ENCODE measurements around the gene ADCY6. TPM values are rescaled to one million over a fixed set of nuclear protein-coding genes. Genes with fewer than 3 reads are reported as not detected.

Gene ADCY6
- total RNA-seq, 2 experiments from 2014 or later, result 0.05 to 0.09 TPM

- intact Hi-C loops (cut with DNase I, micrococcal nuclease), result no loop called here
- POLR2A ChIA-PET, result no interaction called here
These were observed 7.0 kb downstream of the ADCY6 start for GRCh38 chr12:48781750-48782456.

GRCh38 chr12:48780381-48781025 is 8.4 kb downstream of the ADCY6 start:
- ChIA-PET CTCF (interaction anchor here (0.6 to 1.4 kb wide), 4 partner anchors 16 to 605 kb away, joined by 3 to 4 read pairs (median 4); no protein-coding TSS in a partner anchor), POLR2A (no interaction called here)
- H3K36me3 Mint-ChIP-seq (ENCODE audit: low read depth), result no peaks in the 10 kb centered on the region
- H3K9me3 Mint-ChIP-seq (ENCODE audit: low read depth), result no peaks in the 10 kb centered on the region
- no peak overlapping the region for H3K4me3 Mint-ChIP-seq
- DNase-seq (no peak), ATAC-seq (no peak)
- peaks cover 2% of the 10 kb centered on the region for H3K27me3 Mint-ChIP-seq
- intact Hi-C loops (cut with DNase I, micrococcal nuclease), result no loop called here
- H3K4me1 Mint-ChIP-seq, result no peaks in the 10 kb centered on the region
- H3K27ac Mint-ChIP-seq, result no peak overlapping the region

More at GRCh38 chr12:48781750-48782456, 7.0 kb downstream of the ADCY6 start:
- H3K4me1 Mint-ChIP-seq, result no peaks in the 10 kb centered on the region
- peaks cover 4% of the 10 kb centered on the region for H3K27me3 Mint-ChIP-seq
- no peak for DNase-seq
- no peak for ATAC-seq
- no peaks in the 10 kb centered on the region for H3K36me3 Mint-ChIP-seq (ENCODE audit: low read depth)
- no peak overlapping the region for H3K27ac Mint-ChIP-seq
- no peak overlapping the region for H3K4me3 Mint-ChIP-seq
- CTCF ChIA-PET, result interaction anchor here (0.6 to 1.0 kb wide), 2 partner anchors 29 to 148 kb away, joined by 3 to 4 read pairs; no protein-coding TSS in a partner anchor
- no peaks in the 10 kb centered on the region for H3K9me3 Mint-ChIP-seq (ENCODE audit: low read depth)

GRCh38 chr12:48779869-48780268 is 9.0 kb downstream of the ADCY6 start:
- H3K4me3 Mint-ChIP-seq, result no peak overlapping the region
- H3K27me3 Mint-ChIP-seq, result peaks cover 2% of the 10 kb centered on the region
- no peaks in the 10 kb centered on the region for H3K4me1 Mint-ChIP-seq
- H3K27ac Mint-ChIP-seq, result no peak overlapping the region
- DNase-seq (no peak), ATAC-seq (no peak)
- no peaks in the 10 kb centered on the region for H3K36me3 Mint-ChIP-seq (ENCODE audit: low read depth)
- ChIA-PET CTCF (interaction anchor here (0.6 to 1.9 kb wide), 3 partner anchors 15 to 408 kb away, joined by 3 to 6 read pairs (median 4); no protein-coding TSS in a partner anchor), POLR2A (interaction anchor here (0.7 kb wide), 1 partner anchor 22 kb away, joined by 4 read pairs; no protein-coding TSS in a partner anchor)
- H3K9me3 Mint-ChIP-seq (ENCODE audit: low read depth), result no peaks in the 10 kb centered on the region
- intact Hi-C loops (cut with DNase I, micrococcal nuclease), result no loop called here

- no peaks in the 10 kb centered on the region for H3K4me1 Mint-ChIP-seq
- H3K36me3 Mint-ChIP-seq (ENCODE audit: low read depth), result no peaks in the 10 kb centered on the region
- DNase-seq, result no peak
These were observed 11.1 kb downstream of the ADCY6 start for GRCh38 chr12:48777501-48778400.

GRCh38 chr12:48776956-48777355 is 11.9 kb downstream of the ADCY6 start:
- Mint-ChIP-seq H3K4me1 (no peaks in the 10 kb centered on the region), H3K9me3 (ENCODE audit: low read depth) (no peaks in the 10 kb centered on the region), H3K36me3 (ENCODE audit: low read depth) (no peaks in the 10 kb centered on the region), H3K27ac (no peak overlapping the region), H3K4me3 (no peak overlapping the region), H3K27me3 (no peaks in the 10 kb centered on the region)
- ChIA-PET POLR2A (no interaction called here), CTCF (no interaction called here)
- ATAC-seq (no peak), DNase-seq (no peak)
- intact Hi-C loops (cut with DNase I, micrococcal nuclease), result no loop called here

More at GRCh38 chr12:48777501-48778400, 11.1 kb downstream of the ADCY6 start:
- intact Hi-C loops (cut with DNase I, micrococcal nuclease), result no loop called here
- Mint-ChIP-seq H3K9me3 (ENCODE audit: low read depth) (no peaks in the 10 kb centered on the region), H3K27me3 (no peaks in the 10 kb centered on the region), H3K4me3 (no peak overlapping the region), H3K27ac (no peak overlapping the region)
- ChIA-PET CTCF (interaction anchor here (0.6 to 1.9 kb wide), 3 partner anchors 17 to 58 kb away, joined by 3 to 6 read pairs (median 3); no protein-coding TSS in a partner anchor), POLR2A (no interaction called here)
- no peak for ATAC-seq

GRCh38 chr12:48775991-48776649 is 12.8 kb downstream of the ADCY6 start:
- Mint-ChIP-seq H3K4me1 (no peaks in the 10 kb centered on the region), H3K36me3 (ENCODE audit: low read depth) (no peaks in the 10 kb centered on the region), H3K9me3 (ENCODE audit: low read depth) (no peaks in the 10 kb centered on the region), H3K4me3 (no peak overlapping the region), H3K27ac (no peak overlapping the region), H3K27me3 (no peaks in the 10 kb centered on the region)
- intact Hi-C loops (cut with DNase I, micrococcal nuclease), result no loop called here
- POLR2A ChIA-PET, result no interaction called here
- ATAC-seq, result no peak
- CTCF ChIA-PET, result no interaction called here
- no peak for DNase-seq

- Mint-ChIP-seq H3K27ac (no peak overlapping the region), H3K4me1 (no peaks in the 10 kb centered on the region), H3K4me3 (no peak overlapping the region), H3K27me3 (no peaks in the 10 kb centered on the region), H3K9me3 (ENCODE audit: low read depth) (no peaks in the 10 kb centered on the region), H3K36me3 (ENCODE audit: low read depth) (no peaks in the 10 kb centered on the region)
- intact Hi-C loops (cut with DNase I, micrococcal nuclease), result no loop called here
- no peak for ATAC-seq
- CTCF ChIA-PET, result no interaction called here
- DNase-seq, result no peak
- POLR2A ChIA-PET, result no interaction called here
These were observed 13.6 kb downstream of the ADCY6 start for GRCh38 chr12:48775299-48775698.

- ChIA-PET POLR2A (no interaction called here), CTCF (interaction anchor here (0.5 kb wide), 1 partner anchor 59 kb away, joined by 3 read pairs; no protein-coding TSS in a partner anchor)
- no peak for DNase-seq
- H3K9me3 Mint-ChIP-seq (ENCODE audit: low read depth), result no peaks in the 10 kb centered on the region
- no peaks in the 10 kb centered on the region for H3K4me1 Mint-ChIP-seq
- H3K27ac Mint-ChIP-seq, result no peak overlapping the region
- no peaks in the 10 kb centered on the region for H3K27me3 Mint-ChIP-seq
- ATAC-seq, result no peak
- H3K4me3 Mint-ChIP-seq, result no peak overlapping the region
- intact Hi-C loops (cut with DNase I, micrococcal nuclease), result no loop called here
- H3K36me3 Mint-ChIP-seq (ENCODE audit: low read depth), result no peaks in the 10 kb centered on the region
These were observed 14.4 kb downstream of the ADCY6 start for GRCh38 chr12:48774516-48774915.

- H3K4me3 Mint-ChIP-seq, result no peak overlapping the region
- H3K36me3 Mint-ChIP-seq (ENCODE audit: low read depth), result no peaks in the 10 kb centered on the region
- ATAC-seq, result no peak
- no peaks in the 10 kb centered on the region for H3K27me3 Mint-ChIP-seq
- no peaks in the 10 kb centered on the region for H3K9me3 Mint-ChIP-seq (ENCODE audit: low read depth)
- H3K27ac Mint-ChIP-seq, result no peak overlapping the region
- no peak for DNase-seq
- ChIA-PET POLR2A (no interaction called here), CTCF (interaction anchor here (1.1 to 2.1 kb wide), 2 partner anchors 14 to 21 kb away, joined by 3 to 6 read pairs; no protein-coding TSS in a partner anchor)
- intact Hi-C loops (cut with DNase I, micrococcal nuclease), result no loop called here
- no peaks in the 10 kb centered on the region for H3K4me1 Mint-ChIP-seq
These were observed 15.2 kb downstream of the ADCY6 start for GRCh38 chr12:48773686-48774085.

- Mint-ChIP-seq H3K27me3 (peaks cover 2% of the 10 kb centered on the region), H3K4me3 (no peak overlapping the region), H3K27ac (no peak overlapping the region), H3K4me1 (no peaks in the 10 kb centered on the region), H3K9me3 (ENCODE audit: low read depth) (no peaks in the 10 kb centered on the region), H3K36me3 (ENCODE audit: low read depth) (no peaks in the 10 kb centered on the region)
- DNase-seq, result no peak
- no peak for ATAC-seq
- ChIA-PET POLR2A (no interaction called here), CTCF (interaction anchor here (2.1 kb wide), 1 partner anchor 23 kb away, joined by 6 read pairs; no protein-coding TSS in a partner anchor)
- intact Hi-C loops (cut with DNase I, micrococcal nuclease), result no loop called here
These were observed 17.2 kb downstream of the ADCY6 start for GRCh38 chr12:48771588-48772112.

- Mint-ChIP-seq H3K27me3 (peaks cover 2% of the 10 kb centered on the region), H3K4me1 (peaks cover 2% of the 10 kb centered on the region), H3K9me3 (ENCODE audit: low read depth) (no peaks in the 10 kb centered on the region), H3K4me3 (no peak overlapping the region), H3K36me3 (ENCODE audit: low read depth) (no peaks in the 10 kb centered on the region), H3K27ac (no peak overlapping the region)
- intact Hi-C loops (cut with DNase I, micrococcal nuclease), result no loop called here
- ATAC-seq, result no peak
- POLR2A ChIA-PET, result no interaction called here
- CTCF ChIA-PET, result interaction anchor here (0.6 to 0.7 kb wide), 3 partner anchors 22 to 495 kb away, joined by 3 read pairs; no protein-coding TSS in a partner anchor
- no peak for DNase-seq
These were observed 18.1 kb downstream of the ADCY6 start for GRCh38 chr12:48770756-48771155.

Data from activated CD4-positive, alpha-beta T cell treated with anti-CD3 and anti-CD28 coated beads for 36 hours (primary cell).